MCF 10A (cell line): ENCODE results near the gene EMC7. TPM values are rescaled to one million over a fixed set of nuclear protein-coding genes. Genes with fewer than 3 reads are reported as not detected.
"Not testable (repeated sequence)": the region's sequence is repeated elsewhere in the genome, so short reads cannot be mapped to it uniquely, and the experiment has no call there.

Experiments used
- BruUV-seq: library from RNA; stranded (reverse); fragments of 400-500 nt; replicated peaks from 2 replicates; lab custom pipeline; 2021; lab: Mats Ljungman, UMichigan
- CTCF ChIA-PET: fragments of 300-600 bp; sonication (Branson Sonifier 250); formaldehyde crosslinking; extraction: SDS; loops from one replicate; lab custom pipeline; 2021; ENCODE audit warnings: antibody characterized with exemption, inconsistent platforms; lab: Yijun Ruan, JAX
- POLR2A ChIA-PET: fragments of 300-600, 350-650 bp; sonication (Branson Sonifier 250); formaldehyde crosslinking; extraction: SDS; loops from one replicate; lab custom pipeline; 2020; ENCODE audit warnings: antibody characterized with exemption, inconsistent platforms; lab: Yijun Ruan, JAX
- DNase-seq: peaks from one replicate; pipeline ENCODE4 v3.0.0-alpha.2; 2018; ENCODE audit not compliant: unreplicated experiment
- H3K27ac Mint-ChIP-seq: one replicate; pipeline ENCODE4 v1.8.0; 2022; ENCODE audit warnings: mild to moderate bottlenecking, low read depth, mixed read lengths; ENCODE audit not compliant: unreplicated experiment
- H3K27me3 Mint-ChIP-seq: one replicate; pipeline ENCODE4 v1.8.0; 2022; ENCODE audit warnings: mixed read lengths; ENCODE audit not compliant: insufficient read depth, unreplicated experiment
- H3K36me3 Mint-ChIP-seq: one replicate; pipeline ENCODE4 v1.8.0; 2022; ENCODE audit warnings: mild to moderate bottlenecking, moderate library complexity, mixed read lengths; ENCODE audit not compliant: insufficient read depth, unreplicated experiment
- H3K4me1 Mint-ChIP-seq: one replicate; pipeline ENCODE4 v1.8.0; 2022; ENCODE audit warnings: mixed read lengths; ENCODE audit not compliant: insufficient read depth, unreplicated experiment
- H3K4me3 Mint-ChIP-seq: one replicate; pipeline ENCODE4 v1.8.0; 2022; ENCODE audit warnings: mild to moderate bottlenecking, moderate library complexity, mixed read lengths; ENCODE audit not compliant: unreplicated experiment
- H3K9me3 Mint-ChIP-seq: one replicate; pipeline ENCODE4 v1.8.0; 2022; ENCODE audit warnings: mixed read lengths; ENCODE audit not compliant: unreplicated experiment
- CTCF ChIP-seq: fragments of 200-600 bp; IDR thresholded peaks from one replicate; pipeline ENCODE4 v1.8.0; 2022; ENCODE audit warnings: antibody characterized with exemption, mild to moderate bottlenecking; ENCODE audit not compliant: unreplicated experiment
- intact Hi-C: fragments of 100-400 bp; cut with micrococcal nuclease; formaldehyde crosslinking; loops from 2 replicates; pipeline ENCODE4 v1.14.1; 2022
- total RNA-seq: library from RNA; stranded (reverse); gene quantifications from 2 replicates; pipeline ENCODE4 v1.2.3, GENCODE V29; 2022

EMC7 gene
- total RNA-seq, 1 experiment from 2014 or later, result 98.2 TPM

- no peaks in the 10 kb centered on the region for H3K36me3 Mint-ChIP-seq
- H3K27me3 Mint-ChIP-seq, result no peaks in the 10 kb centered on the region
- TF ChIP-seq CTCF, result no peak
- H3K9me3 Mint-ChIP-seq, result no peaks in the 10 kb centered on the region
- intact Hi-C loops, result no loop called here
- peaks cover 6% of the 10 kb centered on the region for H3K4me1 Mint-ChIP-seq
- DNase-seq, result no peak
- POLR2A ChIA-PET, result interaction anchor here (1.1 to 1.5 kb wide), 2 partner anchors 20 to 166 kb away, joined by 4 read pairs; partner anchors contain the start of gene AVEN
- CTCF ChIA-PET, result interaction anchor here (0.6 to 6.4 kb wide), 4 partner anchors 11 to 281 kb away, joined by 3 to 64 read pairs (median 4); partner anchors contain the start of gene KATNBL1
- H3K4me3 Mint-ChIP-seq, result no peak overlapping the region
- H3K27ac Mint-ChIP-seq, result no peak overlapping the region
- no TSS peak for BruUV-seq
Observed at GRCh38 chr15:34059476-34059875, 42.2 kb downstream of the EMC7 start.

- POLR2A ChIA-PET, result no interaction called here
- Mint-ChIP-seq H3K36me3 (no peaks in the 10 kb centered on the region), H3K27me3 (no peaks in the 10 kb centered on the region), H3K4me3 (no peak overlapping the region), H3K27ac (no peak overlapping the region), H3K4me1 (peaks cover 3% of the 10 kb centered on the region), H3K9me3 (no peaks in the 10 kb centered on the region)
- no peak for DNase-seq
- intact Hi-C loops, result no loop called here
- CTCF ChIA-PET, result interaction anchor here (0.9 kb wide), 1 partner anchor 154 kb away, joined by 3 read pairs; no protein-coding TSS in a partner anchor
- BruUV-seq, result no TSS peak
- TF ChIP-seq CTCF, result no peak
Observed at GRCh38 chr15:34056911-34057310, 44.8 kb downstream of the EMC7 start.

- intact Hi-C loops, result no loop called here
- no TSS peak for BruUV-seq
- Mint-ChIP-seq H3K27ac (no peak overlapping the region), H3K9me3 (peaks cover 9% of the 10 kb centered on the region), H3K4me1 (no peaks in the 10 kb centered on the region), H3K4me3 (no peak overlapping the region), H3K27me3 (peaks cover 8% of the 10 kb centered on the region), H3K36me3 (no peaks in the 10 kb centered on the region)
- DNase-seq, result no peak
- TF ChIP-seq CTCF, result no peak
- CTCF ChIA-PET, result no interaction called here
- POLR2A ChIA-PET, result no interaction called here
Observed at GRCh38 chr15:34055868-34056595, 45.6 kb downstream of the EMC7 start.

- no peak for DNase-seq
- BruUV-seq, result no TSS peak
- ChIA-PET POLR2A (no interaction called here), CTCF (interaction anchor here (0.6 kb wide), 1 partner anchor 25 kb away, joined by 7 read pairs; no protein-coding TSS in a partner anchor)
- H3K27ac Mint-ChIP-seq, result no peak overlapping the region
- no peak overlapping the region for H3K4me3 Mint-ChIP-seq
- TF ChIP-seq CTCF, result no peak
- intact Hi-C loops, result no loop called here
- peaks cover 15% of the 10 kb centered on the region for H3K9me3 Mint-ChIP-seq
- peaks cover 3% of the 10 kb centered on the region for H3K4me1 Mint-ChIP-seq
- no peaks in the 10 kb centered on the region for H3K36me3 Mint-ChIP-seq
- H3K27me3 Mint-ChIP-seq, result peaks cover 11% of the 10 kb centered on the region
Observed at GRCh38 chr15:34054081-34054707, 47.5 kb downstream of the EMC7 start.

DNA sequence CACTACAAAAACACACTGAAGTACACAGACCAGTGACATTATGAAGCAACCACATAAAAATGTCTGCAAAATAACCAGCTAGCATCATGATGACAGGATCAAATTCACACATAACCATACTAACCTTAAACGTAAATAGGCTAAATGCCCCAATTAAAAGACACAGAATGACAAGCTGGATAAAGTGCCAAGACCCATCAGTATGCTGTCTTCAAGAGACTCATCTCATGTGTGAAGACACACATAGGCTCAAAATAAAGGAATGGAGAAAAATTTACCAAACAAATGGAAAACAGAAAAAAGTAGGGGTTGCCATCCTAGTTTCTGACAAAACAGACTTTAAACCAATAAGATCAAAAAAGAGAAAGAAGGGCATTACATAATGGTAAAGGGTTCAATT lies 51.3 kb downstream of the EMC7 start:
- H3K9me3 Mint-ChIP-seq, result peaks cover 15% of the 10 kb centered on the region
- H3K4me3 Mint-ChIP-seq, H3K36me3 Mint-ChIP-seq, BruUV-seq, H3K4me1 Mint-ChIP-seq, DNase-seq, H3K27ac Mint-ChIP-seq, intact Hi-C loops: not testable (repeated sequence)
- ChIA-PET CTCF (interaction anchor here (0.7 to 1.7 kb wide), 3 partner anchors 159 to 317 kb away, joined by 3 to 8 read pairs (median 3); partner anchors contain the start of genes KATNBL1 and LPCAT4), POLR2A (interaction anchor here (0.6 to 1.8 kb wide), 3 partner anchors 10 to 443 kb away, joined by 3 to 6 read pairs (median 4); partner anchors contain the start of gene AVEN)
- H3K27me3 Mint-ChIP-seq, result peaks cover 11% of the 10 kb centered on the region
